HepG2 (cell line): ENCODE measurements around the gene PRKRIP1. TPM values are rescaled to one million over a fixed set of nuclear protein-coding genes. Genes with fewer than 3 reads are reported as not detected.

Experiments
- ARID2 ChIP-seq: sonication (generic); formaldehyde crosslinking; IDR thresholded peaks from 2 replicates; pipeline ENCODE4 v1.8.1; 2022; ENCODE audit warnings: mild to moderate bottlenecking, missing genetic modification reagents, borderline replicate concordance
- ARNT ChIP-seq: fragments of 450-650 bp; IDR thresholded peaks from 2 replicates; pipeline ENCODE4 v1.6.1; 2017
- ATF4 ChIP-seq, 2 experiments: fragments of 450-650 bp in 1 of 2; sonication (generic) in 1 of 2; formaldehyde crosslinking; IDR thresholded peaks; 2 replicates each; pipeline versions ENCODE4 v1.5.0 to v1.8.0; 2020 to 2022; ENCODE audit warnings: mild to moderate bottlenecking in 1 of 2, missing genetic modification reagents in 1 of 2
- FOXP4 ChIP-seq: sonication (generic); formaldehyde crosslinking; IDR thresholded peaks from 2 replicates; pipeline ENCODE4 v1.4.0; 2020; ENCODE audit warnings: missing genetic modification reagents
- IRF2 ChIP-seq: IDR thresholded peaks from 2 replicates; pipeline ENCODE4 v1.6.1; 2018; ENCODE audit warnings: missing genetic modification reagents, missing compliant biosample characterization
- KDM5A ChIP-seq: fragments of 200-600 bp; sonication (generic); IDR thresholded peaks from 2 replicates; pipeline ENCODE4 v1.7.0; 2018; ENCODE audit warnings: antibody characterized with exemption, mild to moderate bottlenecking, low read length, borderline replicate concordance
- KMT2A ChIP-seq: sonication (generic); formaldehyde crosslinking; IDR thresholded peaks from 2 replicates; pipeline ENCODE4 v1.4.0; 2020; ENCODE audit warnings: missing genetic modification reagents
- MXD4 ChIP-seq: IDR thresholded peaks from 2 replicates; pipeline ENCODE4 v1.6.1; 2016; ENCODE audit warnings: mild to moderate bottlenecking, missing biosample characterization, missing genetic modification reagents
- MYC ChIP-seq: sonication (generic); formaldehyde crosslinking; IDR thresholded peaks from 2 replicates; pipeline ENCODE4 v1.9.0; 2021; ENCODE audit warnings: missing genetic modification reagents, borderline replicate concordance
- NCOR1 ChIP-seq: fragments of 200-600 bp; sonication (generic); IDR thresholded peaks from 2 replicates; pipeline ENCODE4 v1.7.0; 2017; ENCODE audit warnings: antibody characterized with exemption, low read length, borderline replicate concordance
- ONECUT2 ChIP-seq: sonication (generic); formaldehyde crosslinking; IDR thresholded peaks from 2 replicates; pipeline ENCODE4 v1.4.0; 2020; ENCODE audit warnings: missing genetic modification reagents
- PAX8 ChIP-seq: sonication (generic); formaldehyde crosslinking; IDR thresholded peaks from 2 replicates; pipeline ENCODE4 v1.8.0; 2022; ENCODE audit warnings: mild to moderate bottlenecking, missing genetic modification reagents, borderline replicate concordance
- RAD21 ChIP-seq: fragments of 450-650 bp; formaldehyde crosslinking; IDR thresholded peaks from 2 replicates; pipeline ENCODE4 v1.5.0; 2020; ENCODE audit warnings: mild to moderate bottlenecking
- YEATS4 ChIP-seq: sonication (generic); formaldehyde crosslinking; IDR thresholded peaks from 2 replicates; pipeline ENCODE4 v1.4.0; 2020; ENCODE audit warnings: missing genetic modification reagents, borderline replicate concordance
- YY1 ChIP-seq: IDR thresholded peaks from 2 replicates; pipeline ENCODE4 v1.6.1; 2011; ENCODE audit warnings: low read length, low read depth, moderate library complexity, mild to moderate bottlenecking; ENCODE audit not compliant: insufficient read depth, insufficient replicate concordance
- ZBTB43 ChIP-seq: sonication (generic); formaldehyde crosslinking; conservative IDR thresholded peaks from 2 replicates; pipeline ENCODE4 v1.4.0; 2020; ENCODE audit warnings: missing genetic modification reagents
- ZNF619 ChIP-seq: sonication (generic); formaldehyde crosslinking; IDR thresholded peaks from 2 replicates; pipeline ENCODE4 v1.4.0; 2020; ENCODE audit warnings: mild to moderate bottlenecking, missing genetic modification reagents
- ZNF749 ChIP-seq: sonication (generic); formaldehyde crosslinking; IDR thresholded peaks from 2 replicates; pipeline ENCODE4 v1.8.0; 2022; ENCODE audit warnings: mild to moderate bottlenecking, missing genetic modification reagents, moderate library complexity, borderline replicate concordance
- polyA plus RNA-seq, 8 experiments: library from polyadenylated mRNA; depleted of rRNA in 3 of 8; stranded (reverse) in 7 of 8; unstranded in 1 of 8; fragments of >200 nt; fragmentation: Illumina TruSeq in 4 of 8; extraction: Trizol in 4 of 8; gene quantifications; 2 replicates each; pipeline versions ENCODE4 v1.2.1 to v1.2.3, GENCODE V29; 2011 to 2016; ENCODE audit warnings: low read depth in 4 of 8, missing spikeins in 1 of 8, mixed read lengths in 1 of 8; ENCODE audit not compliant: insufficient read depth in 1 of 8
- total RNA-seq, 5 experiments: library from RNA; depleted of rRNA; stranded (reverse); fragments of >200 nt; fragmentation: Illumina TruSeq; extraction: Trizol; gene quantifications; 2 replicates each; pipeline ENCODE4 v1.2.3, GENCODE V29; 2016; ENCODE audit warnings: low read depth in 1 of 5
- TF ChIP-seq, protein P1 (sequence below): sonication (generic); formaldehyde crosslinking; IDR thresholded peaks from 2 replicates; pipeline ENCODE4 v1.5.1; 2020; ENCODE audit warnings: mild to moderate bottlenecking, moderate library complexity, missing genetic modification reagents
- TF ChIP-seq, protein P2 (sequence below): sonication (generic); formaldehyde crosslinking; IDR thresholded peaks from 2 replicates; pipeline ENCODE4 v1.8.1; 2023; ENCODE audit warnings: mild to moderate bottlenecking, missing genetic modification reagents
- TF ChIP-seq, protein P3 (sequence below): sonication (generic); formaldehyde crosslinking; IDR thresholded peaks from 2 replicates; pipeline ENCODE4 v1.5.0; 2020; ENCODE audit warnings: missing genetic modification reagents, mild to moderate bottlenecking, borderline replicate concordance

The PRKRIP1 gene
- total and polyA plus RNA-seq, 2 of the 13 experiments (the other 11 are each of a cell fraction or from before 2014, with no cell fraction given) = 13.2 to 16.8 TPM

GRCh38 chr7:102464577-102465280, 68.6 kb downstream of the PRKRIP1 start, which contains the start of the genes ALKBH4 and LRWD1 (continued):
- TF ChIP-seq KMT2A (CRISPR knock-in tag) (peak; percentile 66; the same call in 1 of the 2 replicates), ONECUT2 (CRISPR knock-in tag) (no peak), ARID2 (peak; percentile 76), ZNF619 (peak; percentile 61), ZNF749 (no peak), YEATS4 (CRISPR knock-in tag) (peak; percentile 84; the same call in 1 of the 2 replicates), RAD21 (peak; percentile 40), ARNT (no peak), PAX8 (CRISPR knock-in tag) (no peak), NCOR1 (no peak), YY1 (peak; percentile 94), MXD4 (CRISPR knock-in tag) (peak; percentile 90; the same call in 1 of the 2 replicates), MYC (CRISPR knock-in tag) (peak; percentile 92), ATF4 (CRISPR knock-in tag; IDR thresholded peaks at IDR 0.05) (no peak), FOXP4 (CRISPR knock-in tag) (no peak), ZBTB43 (CRISPR knock-in tag) (0 out of 2 replicates have a peak, but pooled peaks have one; percentile 16), KDM5A (peak; percentile 93), IRF2 (CRISPR knock-in tag) (peak; percentile 81; the same call in 1 of the 2 replicates)
- TF ChIP-seq, protein P1, sequence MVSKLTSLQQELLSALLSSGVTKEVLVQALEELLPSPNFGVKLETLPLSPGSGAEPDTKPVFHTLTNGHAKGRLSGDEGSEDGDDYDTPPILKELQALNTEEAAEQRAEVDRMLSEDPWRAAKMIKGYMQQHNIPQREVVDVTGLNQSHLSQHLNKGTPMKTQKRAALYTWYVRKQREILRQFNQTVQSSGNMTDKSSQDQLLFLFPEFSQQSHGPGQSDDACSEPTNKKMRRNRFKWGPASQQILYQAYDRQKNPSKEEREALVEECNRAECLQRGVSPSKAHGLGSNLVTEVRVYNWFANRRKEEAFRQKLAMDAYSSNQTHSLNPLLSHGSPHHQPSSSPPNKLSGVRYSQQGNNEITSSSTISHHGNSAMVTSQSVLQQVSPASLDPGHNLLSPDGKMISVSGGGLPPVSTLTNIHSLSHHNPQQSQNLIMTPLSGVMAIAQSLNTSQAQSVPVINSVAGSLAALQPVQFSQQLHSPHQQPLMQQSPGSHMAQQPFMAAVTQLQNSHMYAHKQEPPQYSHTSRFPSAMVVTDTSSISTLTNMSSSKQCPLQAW (CRISPR knock-in tag) = peak; percentile 16; the same call in 1 of the 2 replicates
- TF ChIP-seq, protein P2, sequence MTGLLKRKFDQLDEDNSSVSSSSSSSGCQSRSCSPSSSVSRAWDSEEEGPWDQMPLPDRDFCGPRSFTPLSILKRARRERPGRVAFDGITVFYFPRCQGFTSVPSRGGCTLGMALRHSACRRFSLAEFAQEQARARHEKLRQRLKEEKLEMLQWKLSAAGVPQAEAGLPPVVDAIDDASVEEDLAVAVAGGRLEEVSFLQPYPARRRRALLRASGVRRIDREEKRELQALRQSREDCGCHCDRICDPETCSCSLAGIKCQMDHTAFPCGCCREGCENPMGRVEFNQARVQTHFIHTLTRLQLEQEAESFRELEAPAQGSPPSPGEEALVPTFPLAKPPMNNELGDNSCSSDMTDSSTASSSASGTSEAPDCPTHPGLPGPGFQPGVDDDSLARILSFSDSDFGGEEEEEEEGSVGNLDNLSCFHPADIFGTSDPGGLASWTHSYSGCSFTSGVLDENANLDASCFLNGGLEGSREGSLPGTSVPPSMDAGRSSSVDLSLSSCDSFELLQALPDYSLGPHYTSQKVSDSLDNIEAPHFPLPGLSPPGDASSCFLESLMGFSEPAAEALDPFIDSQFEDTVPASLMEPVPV (CRISPR knock-in tag) = peak; percentile 63
- TF ChIP-seq, protein P3, sequence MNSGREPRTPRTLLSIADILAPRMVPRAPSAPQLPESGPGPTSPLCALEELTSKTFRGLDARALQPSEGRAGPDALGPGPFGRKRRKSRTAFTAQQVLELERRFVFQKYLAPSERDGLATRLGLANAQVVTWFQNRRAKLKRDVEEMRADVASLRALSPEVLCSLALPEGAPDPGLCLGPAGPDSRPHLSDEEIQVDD (CRISPR knock-in tag) = 0 out of 2 replicates have a peak, but pooled peaks have one; percentile 21
